HG02852 (cell line): Measurements from ENCODE around the gene SLC12A8.
A peak's percentile ranks its signal among the peaks of the same experiment; 100 is the strongest.

Experiments
- ATAC-seq: cut with Tn5 transposase; IDR thresholded peaks from one replicate; pipeline ENCODE4 v1.9.1; 2021; ENCODE audit warnings: mild to moderate bottlenecking, moderate library complexity; ENCODE audit not compliant: unreplicated experiment

The SLC12A8 gene

GRCh38 chr3:125154800-125155269 is 57.7 kb downstream of the SLC12A8 start:
- ATAC-seq = no peak

GRCh38 chr3:125154110-125154509 is 58.4 kb downstream of the SLC12A8 start:
- ATAC-seq = no peak

GRCh38 chr3:125152951-125153350 is 59.6 kb downstream of the SLC12A8 start:
- no peak for ATAC-seq

GRCh38 chr3:125151916-125152315 is 60.6 kb downstream of the SLC12A8 start:
- ATAC-seq = no peak

GRCh38 chr3:125151442-125151817 is 61.1 kb downstream of the SLC12A8 start:
- ATAC-seq = no peak

- ATAC-seq = no peak
Measured at GRCh38 chr3:125150525-125151441, 61.8 kb downstream of the SLC12A8 start.

GRCh38 chr3:125149462-125149861 is 63.1 kb downstream of the SLC12A8 start:
- ATAC-seq = no peak

- no peak for ATAC-seq
Measured at GRCh38 chr3:125148836-125149235, 63.7 kb downstream of the SLC12A8 start.

- no peak for ATAC-seq
Measured at GRCh38 chr3:125148016-125148812, 64.3 kb downstream of the SLC12A8 start.

GRCh38 chr3:125147491-125147820 is 65.1 kb downstream of the SLC12A8 start:
- ATAC-seq = no peak

GRCh38 chr3:125146626-125147490 is 65.7 kb downstream of the SLC12A8 start:
- ATAC-seq = no peak

GRCh38 chr3:125145751-125146475 is 66.6 kb downstream of the SLC12A8 start:
- ATAC-seq = no peak

- no peak for ATAC-seq
Measured at GRCh38 chr3:125144653-125145314, 67.8 kb downstream of the SLC12A8 start.

- no peak for ATAC-seq
Measured at GRCh38 chr3:125143982-125144652, 68.4 kb downstream of the SLC12A8 start.

- no peak for ATAC-seq
Measured at GRCh38 chr3:125143538-125143937, 69.0 kb downstream of the SLC12A8 start.

GRCh38 chr3:125142940-125143339 is 69.6 kb downstream of the SLC12A8 start:
- no peak for ATAC-seq

GRCh38 chr3:125142420-125142778 is 70.1 kb downstream of the SLC12A8 start:
- no peak for ATAC-seq

GRCh38 chr3:125141596-125142419 is 70.7 kb downstream of the SLC12A8 start:
- peak; percentile 58 for ATAC-seq
